Measurements from ENCODE around the gene HBG2.

- TF ChIP-seq CTCF (IDR thresholded peaks at IDR 0.05; ENCODE audit: insufficient read depth, low read length), result no peak
- no peak for TF ChIP-seq POLR2AphosphoS5 (IDR thresholded peaks at IDR 0.05; ENCODE audit: low read depth)
- no peak for TF ChIP-seq REST (IDR thresholded peaks at IDR 0.05; ENCODE audit: insufficient replicate concordance, low read depth)
These were observed 16.1 kb downstream of the HBG2 start for GRCh38 chr11:5238486-5238885.
